GM18868 (cell line): ENCODE data around the gene GEMIN7.

Experiments used
- ATAC-seq: cut with Tn5 transposase; IDR thresholded peaks from one replicate; pipeline ENCODE4 v1.9.1; 2021; ENCODE audit warnings: mild to moderate bottlenecking, moderate library complexity; ENCODE audit not compliant: unreplicated experiment

Gene GEMIN7

GRCh38 chr19:45059258-45059965 lies 19.6 kb upstream of the GEMIN7 start:
- ATAC-seq = no peak

GRCh38 chr19:45061965-45062364 lies 17.1 kb upstream of the GEMIN7 start:
- no peak for ATAC-seq

DNA sequence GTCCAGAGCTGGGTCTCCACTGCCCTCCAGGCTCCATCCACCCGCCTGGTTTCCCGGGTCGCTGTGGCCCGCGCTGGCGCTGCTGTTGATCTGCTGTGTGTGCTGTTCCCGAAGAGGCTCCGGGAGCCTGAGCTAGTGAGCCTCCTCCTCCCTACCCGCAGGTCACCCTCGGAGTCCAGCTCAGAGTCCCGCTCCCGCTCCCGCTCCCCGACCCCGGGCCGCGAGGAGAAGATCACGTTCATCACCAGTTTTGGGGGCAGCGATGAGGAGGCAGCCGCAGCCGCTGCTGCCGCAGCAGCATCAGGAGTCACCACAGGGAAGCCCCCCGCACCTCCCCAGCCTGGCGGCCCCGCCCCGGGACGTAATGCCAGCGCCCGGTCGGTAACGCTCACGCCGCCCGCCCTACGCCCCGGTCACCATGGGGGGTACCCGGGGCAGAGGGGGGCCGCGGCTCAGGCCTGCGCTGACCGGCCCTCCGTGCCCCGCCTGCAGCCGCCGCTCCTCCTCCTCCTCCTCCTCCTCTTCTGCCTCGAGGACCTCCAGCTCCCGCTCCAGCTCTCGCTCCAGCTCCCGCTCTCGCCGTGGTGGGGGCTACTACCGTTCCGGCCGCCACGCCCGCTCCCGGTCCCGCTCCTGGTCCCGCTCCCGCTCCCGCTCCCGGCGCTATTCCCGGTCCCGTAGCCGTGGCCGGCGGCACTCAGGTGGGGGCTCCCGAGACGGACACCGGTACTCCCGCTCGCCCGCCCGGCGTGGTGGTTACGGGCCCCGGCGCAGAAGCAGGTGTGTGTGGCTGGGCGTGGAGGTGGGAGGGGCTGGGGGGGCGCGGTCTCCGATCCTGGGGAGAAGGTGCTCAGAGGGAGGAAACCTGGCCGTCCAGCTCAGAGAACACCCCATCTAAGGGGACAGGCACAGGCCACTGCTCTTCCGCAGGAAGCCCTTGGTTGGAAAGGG lies 14.9 kb upstream of the GEMIN7 start:
- no peak for ATAC-seq

- no peak for ATAC-seq
Observed at GRCh38 chr19:45066921-45067661, 12.0 kb upstream of the GEMIN7 start.

DNA sequence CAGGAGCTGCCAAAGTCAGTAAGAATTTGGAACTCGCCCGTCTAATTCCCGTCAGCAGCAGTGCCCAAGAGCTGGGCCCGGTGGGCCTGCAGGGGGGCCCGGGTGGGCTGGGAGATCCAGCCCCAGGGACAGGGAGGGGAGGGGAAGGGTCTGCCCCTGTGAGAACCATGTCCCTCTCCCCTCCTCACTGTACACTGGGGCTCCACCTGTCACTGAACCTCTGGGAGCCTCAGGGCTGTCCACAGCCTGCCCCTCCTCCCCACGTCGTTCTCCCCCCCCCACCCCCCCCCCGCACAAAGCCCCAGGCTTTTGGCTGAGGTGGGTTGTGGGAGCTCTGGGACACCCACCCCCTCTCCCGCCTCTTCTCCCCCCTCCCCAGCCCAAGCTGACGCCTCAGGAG lies 11.0 kb upstream of the GEMIN7 start:
- no peak for ATAC-seq

DNA sequence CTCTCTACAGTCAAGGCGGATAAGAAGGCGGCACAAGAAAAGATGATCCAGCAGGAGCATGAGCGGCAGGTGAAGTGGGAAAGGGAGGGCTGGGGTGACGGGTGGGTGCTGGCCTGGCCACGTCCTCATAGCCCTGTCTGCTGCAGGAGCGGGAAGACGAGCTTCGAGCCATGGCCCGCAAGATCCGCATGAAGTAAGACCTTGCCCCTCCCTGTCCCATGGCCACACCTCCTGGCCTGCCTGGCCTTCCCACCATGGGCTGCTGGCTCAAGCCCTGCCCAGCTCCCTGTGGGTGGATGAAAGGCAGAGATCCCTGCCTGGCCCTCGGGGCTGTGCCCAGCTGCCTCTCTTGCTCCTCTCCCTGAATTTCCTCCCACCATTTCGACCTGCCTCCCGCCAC lies 10.0 kb upstream of the GEMIN7 start:
- ATAC-seq = no peak

DNA sequence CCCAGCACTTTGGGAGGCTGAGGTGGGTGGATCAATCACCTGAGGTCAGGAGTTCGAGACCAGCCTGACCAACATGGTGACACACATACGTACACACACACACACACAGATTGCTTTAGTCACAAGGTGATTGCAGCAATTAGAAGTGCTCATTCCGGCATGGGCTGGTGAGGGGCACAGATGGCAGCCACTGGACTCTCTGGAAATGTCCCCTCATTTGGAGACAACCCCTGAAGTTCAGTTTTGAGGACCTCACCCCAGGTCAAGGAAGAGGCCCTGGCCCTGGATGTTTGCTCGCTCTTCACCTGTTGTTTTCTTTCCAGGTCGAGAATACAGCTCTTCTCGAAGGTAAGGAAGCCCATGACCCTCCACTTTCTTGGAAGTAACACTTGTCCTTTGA lies 8.8 kb upstream of the GEMIN7 start:
- no peak for ATAC-seq

DNA sequence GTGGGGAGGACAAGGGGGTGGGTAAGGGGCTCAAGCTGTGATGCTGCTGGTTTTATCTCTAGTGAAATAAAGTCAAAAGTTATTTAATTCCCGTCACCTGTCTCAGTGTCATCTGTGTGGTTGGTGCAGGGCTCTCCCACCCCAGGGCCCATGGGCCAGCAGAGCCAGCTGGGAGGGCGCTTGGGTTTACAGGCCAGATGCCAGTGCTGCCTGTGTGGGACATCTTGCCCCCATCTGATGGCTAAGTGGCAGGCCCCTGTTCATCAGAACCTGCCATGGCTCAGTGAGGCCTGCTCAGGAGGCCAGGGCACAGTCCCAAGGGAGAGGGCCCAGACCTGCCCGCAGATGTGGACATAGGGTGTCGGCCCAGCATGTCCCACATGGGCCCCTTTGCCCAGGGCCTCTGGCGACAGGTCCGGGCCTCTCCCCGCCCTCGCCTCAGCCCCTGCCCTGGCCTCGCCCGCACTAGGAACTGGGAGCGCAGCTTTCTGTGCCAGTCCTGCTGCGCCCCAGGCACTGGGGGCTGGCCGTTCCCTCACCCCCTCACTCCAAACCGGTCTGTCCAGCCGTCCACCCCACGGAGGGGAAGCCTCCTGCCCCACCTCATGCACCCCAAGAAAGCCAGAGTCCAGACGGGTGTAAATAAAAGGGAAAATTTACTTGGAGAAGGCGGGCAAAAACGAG lies 8.1 kb upstream of the GEMIN7 start:
- no peak for ATAC-seq

DNA sequence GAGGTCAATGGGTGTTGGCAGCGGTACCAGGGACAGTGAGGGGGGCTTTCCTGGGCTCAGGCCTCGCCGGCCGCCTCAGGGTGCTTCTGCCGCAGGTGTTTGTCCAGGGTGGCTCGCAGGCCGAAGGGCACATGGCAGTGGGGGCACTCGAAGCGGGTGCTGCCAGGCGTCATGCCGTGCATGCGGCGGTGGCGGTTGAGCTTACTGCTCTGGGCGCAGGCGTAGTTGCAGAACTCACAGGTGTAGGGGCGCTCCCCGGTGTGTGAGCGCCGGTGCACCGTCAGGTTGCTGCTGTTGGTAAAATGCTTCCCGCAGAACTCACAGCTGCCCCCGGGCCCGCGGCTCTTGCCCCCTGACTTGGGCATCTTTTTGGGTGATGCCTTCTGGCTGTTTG lies 7.5 kb upstream of the GEMIN7 start:
- no peak for ATAC-seq

- ATAC-seq = no peak
Observed at GRCh38 chr19:45071969-45072790, 6.9 kb upstream of the GEMIN7 start.

DNA sequence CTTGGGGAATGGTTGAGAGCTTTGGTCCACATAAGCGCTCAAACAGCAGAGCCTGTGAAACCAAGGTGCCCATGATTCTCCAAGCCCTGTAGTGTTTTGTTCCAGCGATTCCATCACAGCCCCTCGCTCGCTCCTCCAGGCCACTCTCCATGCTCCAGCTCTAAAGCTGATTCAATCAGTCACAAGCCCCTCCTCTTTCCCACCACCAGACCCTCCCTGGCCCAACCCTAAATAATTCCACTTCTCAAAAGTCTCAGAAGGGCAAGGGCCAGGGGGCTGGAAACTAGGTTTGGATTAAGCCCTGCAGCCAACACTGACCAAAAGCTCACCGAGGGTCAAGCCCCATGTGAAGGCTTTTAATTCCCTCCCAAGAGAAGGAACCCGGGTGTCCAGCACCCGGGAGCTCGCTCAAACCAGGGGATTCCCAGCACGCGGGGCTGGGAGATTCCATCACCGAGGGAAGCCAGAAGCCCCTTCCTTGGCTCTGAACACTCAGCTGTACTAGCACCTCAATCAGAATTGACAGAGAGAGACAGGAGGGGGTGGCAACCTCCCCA lies 4.2 kb upstream of the GEMIN7 start:
- ATAC-seq = no peak

DNA sequence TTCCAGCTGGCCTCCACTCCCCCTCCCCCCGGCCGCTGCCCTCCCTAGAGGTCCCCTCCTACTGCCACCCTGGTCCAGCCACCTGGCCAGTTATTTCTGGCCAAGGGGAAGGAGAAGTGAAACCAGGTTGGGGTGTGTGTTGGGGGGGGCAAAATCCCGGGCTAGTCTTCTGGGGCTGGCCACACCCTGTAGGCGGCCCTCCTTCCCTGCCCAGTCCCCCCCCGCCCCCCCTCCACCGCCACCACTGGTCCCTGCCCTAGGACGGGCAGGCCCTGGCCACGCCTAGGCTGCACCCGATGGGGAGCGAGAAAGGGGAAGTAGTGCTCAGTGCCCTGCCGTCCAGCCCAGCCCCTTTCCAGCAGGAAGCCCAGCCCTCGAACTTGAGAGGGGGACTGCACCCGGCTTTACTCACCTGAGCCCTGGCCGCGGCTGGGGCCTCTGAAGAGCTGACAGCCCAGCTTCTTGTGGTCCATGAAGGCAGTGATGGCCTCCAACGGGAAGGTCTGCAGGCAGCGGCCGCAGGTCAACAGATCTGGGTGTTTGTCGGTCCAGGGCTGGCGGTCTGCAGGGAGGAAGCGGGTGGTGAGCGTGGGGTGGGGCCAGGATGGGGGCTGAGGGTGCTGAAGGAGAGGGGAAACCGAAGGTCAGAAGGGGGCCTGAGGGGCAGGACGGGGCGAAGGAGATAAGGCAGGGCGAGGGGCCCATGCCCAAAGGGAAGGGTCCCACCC lies 3.6 kb upstream of the GEMIN7 start:
- ATAC-seq = peak; percentile 55

DNA sequence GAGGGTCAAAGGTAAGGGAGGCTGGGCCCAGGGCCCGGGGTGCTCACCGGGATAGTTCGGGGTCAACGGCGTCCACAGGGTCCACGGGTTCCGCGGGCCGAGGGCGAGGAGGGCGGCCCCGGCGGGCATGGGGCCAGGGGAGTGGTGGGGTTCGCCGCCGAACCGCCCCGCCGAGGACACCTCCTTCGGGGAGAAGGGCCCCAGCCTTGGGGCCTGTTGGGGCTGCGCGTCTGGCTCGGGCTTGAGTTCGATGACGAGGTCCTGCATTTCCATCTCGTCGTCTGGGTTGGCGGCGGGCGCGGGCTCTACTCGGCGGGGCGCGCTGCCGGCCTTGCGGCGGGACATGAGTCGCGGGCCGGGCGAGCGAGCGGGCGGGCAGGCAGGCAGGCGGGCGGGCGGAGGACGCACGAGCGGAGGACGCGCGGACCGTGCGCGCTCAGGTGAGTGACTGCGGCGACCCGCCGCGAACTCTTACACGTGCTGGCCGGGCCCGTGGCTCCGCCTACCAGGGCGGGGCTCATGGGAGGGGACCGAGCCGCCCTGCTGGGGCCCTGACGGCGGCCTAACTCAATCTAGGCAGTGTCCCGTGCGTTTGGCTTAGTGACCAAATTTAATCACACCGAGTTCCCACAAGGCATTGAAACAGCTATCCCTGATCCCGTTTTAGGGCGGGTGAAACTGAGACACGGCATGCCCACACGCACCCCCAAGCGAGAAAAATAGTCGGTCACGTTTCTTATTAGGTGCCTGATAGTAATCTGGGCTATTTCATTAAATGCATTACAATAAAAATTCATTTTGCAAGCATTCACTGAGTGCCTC lies 2.8 kb upstream of the GEMIN7 start, which contains the start of gene ZNF296:
ZNF296 (minus strand) TSS at position 450 of the 822 bp plus-strand sequence; CDS start at position 345, 105 bp downstream.
- peak; percentile 48 for ATAC-seq

GRCh38 chr19:45076851-45077730 lies 2.0 kb upstream of the GEMIN7 start:
- ATAC-seq = no peak

DNA sequence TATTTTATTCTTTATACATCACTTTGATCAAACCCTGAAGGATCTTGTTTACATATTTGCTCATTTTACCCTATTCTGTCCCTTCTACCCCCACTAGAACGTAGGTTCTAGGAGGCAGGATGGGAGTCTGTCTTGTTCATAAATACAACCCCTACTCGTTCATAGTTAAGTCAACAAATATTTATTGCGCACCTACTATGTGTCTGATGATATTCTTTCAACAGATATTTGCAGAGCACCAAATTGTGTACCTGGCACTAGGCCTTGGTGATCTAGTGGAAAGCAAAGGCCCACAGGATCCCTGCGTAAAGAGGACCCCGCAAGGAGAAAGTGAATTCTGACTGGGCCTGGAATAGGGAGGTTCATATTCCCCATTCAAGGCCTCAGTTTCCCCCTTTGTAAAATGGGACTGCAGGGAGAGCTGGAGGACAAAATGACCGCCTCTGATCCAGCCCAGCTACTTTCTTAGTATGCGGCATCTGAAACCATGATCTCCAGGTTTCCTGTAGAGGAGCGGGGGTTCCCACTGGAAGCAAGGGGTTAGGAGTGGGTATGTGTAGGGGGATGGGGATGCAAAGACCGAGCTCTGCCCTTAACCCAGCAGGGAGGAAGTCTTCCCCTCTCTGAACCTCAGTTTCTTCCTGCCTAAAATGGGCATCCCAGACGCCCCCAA lies 534 bp upstream of the GEMIN7 start:
- ATAC-seq = peak; percentile 1

DNA sequence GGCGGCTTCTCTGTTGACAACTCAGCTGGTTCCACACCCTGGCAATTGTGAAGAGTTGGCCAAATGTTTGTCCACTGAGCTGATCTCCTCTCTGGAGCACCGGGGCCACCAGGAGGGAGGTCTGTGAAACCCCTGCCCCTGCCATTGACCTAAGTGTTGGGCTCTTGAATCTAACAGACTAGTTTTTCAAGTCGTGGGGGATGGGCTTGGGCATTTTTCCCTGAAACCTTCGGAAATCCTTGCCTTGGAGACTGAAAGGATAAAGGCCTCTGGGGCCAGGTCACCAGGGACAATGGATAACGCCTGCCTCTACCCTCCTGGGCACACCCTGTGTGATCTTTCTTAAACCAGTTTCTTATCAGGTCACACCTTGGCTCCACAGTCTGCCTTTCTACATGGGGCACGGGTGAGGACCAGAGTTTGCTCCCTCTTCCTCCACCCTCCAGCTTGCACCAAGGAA lies 881 bp downstream of the GEMIN7 start:
- no peak for ATAC-seq
